GM12878 (cell line): ENCODE measurements around the gene PIR. TPM values are rescaled to one million over a fixed set of nuclear protein-coding genes. Genes with fewer than 3 reads are reported as not detected.

Source experiments
- ATAC-seq: fragments of 200-7000 bp; cut with Tn5 transposase; 3 replicates; pipeline ENCODE4 v1.9.1; 2020; ENCODE audit warnings: mild to moderate bottlenecking, moderate library complexity
- BruUV-seq: library from RNA; stranded (reverse); fragments of 400-500 nt; replicated peaks from 2 replicates; lab custom pipeline; 2021; lab: Mats Ljungman, UMichigan
- CTCF ChIA-PET: fragments of 300-600 bp; sonication (Branson Sonifier 250); formaldehyde crosslinking; extraction: SDS; loops from one replicate; lab custom pipeline; 2021; ENCODE audit warnings: inconsistent platforms; lab: Yijun Ruan, JAX
- POLR2A ChIA-PET: fragments of 350-600 bp; formaldehyde crosslinking; extraction: SDS; loops from one replicate; lab custom pipeline; 2021; ENCODE audit warnings: inconsistent platforms; lab: Charles Lee
- RAD21 ChIA-PET: fragments of 300-600 bp; sonication (Branson Sonifier 250); formaldehyde crosslinking; loops from one replicate; lab custom pipeline; 2023; ENCODE audit warnings: antibody characterized with exemption; ENCODE audit not compliant: unreplicated experiment; lab: Charles Lee
- SMC1A ChIA-PET: fragments of 300-600 bp; sonication (Branson Sonifier 250); formaldehyde crosslinking; loops from one replicate; lab custom pipeline; 2023; ENCODE audit not compliant: unreplicated experiment, uncharacterized antibody; lab: Charles Lee
- DNase-seq: peaks from one replicate; pipeline ENCODE4 v3.0.0-alpha.2; 2011; ENCODE audit warnings: low read depth, low spot score
- FAIRE-seq: peaks from 3 replicates; lab custom pipeline; 2011; peaks lifted over from hg19 to GRCh38; lab: Jason Lieb, UNC
- H2AFZ ChIP-seq: 2 replicates; pipeline ENCODE4 v1.6.0; 2011; ENCODE audit warnings: low read depth, low read length, control low read depth; ENCODE audit not compliant: control insufficient read depth
- H3K27ac ChIP-seq: 2 replicates; pipeline ENCODE4 v1.5.1; 2011; ENCODE audit warnings: control low read depth; ENCODE audit not compliant: control insufficient read depth, insufficient read depth
- H3K27me3 ChIP-seq, 2 experiments: replicated peaks in 1 of 2; 2 replicates each; pipeline versions ENCODE4 v1.6.0 to v1.6.1; 2011; ENCODE audit warnings: low read length in 1 of 2; ENCODE audit not compliant: control insufficient read depth in 2 of 2, insufficient read depth in 2 of 2
- H3K36me3 ChIP-seq, 2 experiments: 2 replicates each; pipeline ENCODE4 v1.5.1; 2011; ENCODE audit warnings: low read length in 1 of 2; ENCODE audit not compliant: control insufficient read depth in 2 of 2, insufficient read depth in 2 of 2
- H3K4me1 ChIP-seq: 2 replicates; pipeline ENCODE4 v1.6.1; 2011; ENCODE audit warnings: mild to moderate bottlenecking, low read length, moderate library complexity, mixed read lengths; ENCODE audit not compliant: control insufficient read depth, insufficient read depth
- H3K4me2 ChIP-seq: 2 replicates; pipeline ENCODE4 v1.6.0; 2011; ENCODE audit warnings: control low read depth; ENCODE audit not compliant: control insufficient read depth, insufficient read depth
- H3K4me3 ChIP-seq: fragments of 200-600 bp; sonication (generic); 2 replicates; pipeline ENCODE4 v1.5.1; 2016
- H3K79me2 ChIP-seq: 2 replicates; pipeline ENCODE4 v1.6.0; 2011; ENCODE audit warnings: low read length; ENCODE audit not compliant: control insufficient read depth, insufficient read depth
- H3K9ac ChIP-seq: 2 replicates; pipeline ENCODE4 v1.8.0; 2011; ENCODE audit warnings: low read length, control low read depth, mixed read lengths; ENCODE audit not compliant: control insufficient read depth, insufficient read depth
- H3K9me3 ChIP-seq: replicated peaks from 3 replicates; pipeline ENCODE4 v1.5.1; 2011; ENCODE audit warnings: mild to moderate bottlenecking, low read length; ENCODE audit not compliant: control insufficient read depth, insufficient read depth
- H4K20me1 ChIP-seq: 2 replicates; pipeline ENCODE4 v1.6.0; 2011; ENCODE audit not compliant: control insufficient read depth, insufficient read depth
- JUNB ChIP-seq: IDR thresholded peaks from 2 replicates; pipeline ENCODE4 v1.6.1; 2016; ENCODE audit warnings: antibody characterized with exemption, mild to moderate bottlenecking
- MEF2A ChIP-seq: IDR thresholded peaks from 2 replicates; pipeline ENCODE4 v1.6.1; 2011; ENCODE audit warnings: low read depth, mild to moderate bottlenecking, low read length, moderate library complexity; ENCODE audit not compliant: insufficient read depth
- POU2F2 ChIP-seq: IDR thresholded peaks from 3 replicates; pipeline ENCODE4 v1.6.1; 2011; ENCODE audit warnings: low read depth, mild to moderate bottlenecking, low read length, borderline replicate concordance
- RAD21 ChIP-seq: IDR thresholded peaks from 2 replicates; pipeline ENCODE4 v1.6.1; 2011; ENCODE audit warnings: mild to moderate bottlenecking, low read depth, low read length, moderate library complexity; ENCODE audit not compliant: insufficient read depth
- YBX1 ChIP-seq: fragments of 450-650 bp; IDR thresholded peaks from 2 replicates; pipeline ENCODE4 v1.6.1; 2016; ENCODE audit warnings: antibody characterized with exemption
- WGBS: methylation state at CpG from one replicate; pipeline ENCODE4 v1.1.6; 2016; ENCODE audit warnings: low lambda C conversion rate; ENCODE audit not compliant: insufficient replicate concordance, insufficient coverage; ENCODE audit errors: missing lambda C conversion rate; 5-methylcytosine and 5-hydroxymethylcytosine counted together
- in situ Hi-C: fragments of 300-500 bp; cut with MboI; formaldehyde crosslinking; loops from 9 replicates; pipeline ENCODE4 v1.14.3; 2018; ENCODE audit warnings: mixed read lengths
- intact Hi-C: fragments of 100-400 bp; cut with micrococcal nuclease; formaldehyde crosslinking; loops from one replicate; pipeline ENCODE4 v1.14.2; 2022; ENCODE audit not compliant: unreplicated experiment
- polyA plus RNA-seq, 11 experiments: library from polyadenylated mRNA; depleted of rRNA in 4 of 11; unstranded in 6 of 11; stranded (reverse) in 5 of 11; fragments of >200 nt; fragmentation: Nextera tagmentation in 4 of 11; fragmentation: Illumina TruSeq in 1 of 11; extraction: Ambion mirVana in 4 of 11; extraction: Trizol in 1 of 11; gene quantifications; 1 replicate in 1 of 11; 2 replicates in 10 of 11; pipeline versions ENCODE4 v1.2.1 to v1.2.3, GENCODE V29; 2011 to 2016; ENCODE audit warnings: inconsistent platforms in 2 of 11, missing spikeins in 2 of 11, low read depth in 1 of 11
- total RNA-seq, 4 experiments: library from RNA; depleted of rRNA in 3 of 4; stranded (reverse); fragments of >200 nt in 3 of 4; fragmentation: Illumina TruSeq in 1 of 4; extraction: Trizol in 1 of 4; gene quantifications; 2 replicates each; pipeline versions ENCODE4 v1.2.1 to v1.2.3, GENCODE V29; 2013 to 2021
- TF ChIP-seq, protein P1 (sequence below): fragments of 450-650 bp; IDR thresholded peaks from 2 replicates; pipeline ENCODE4 v1.6.1; 2016; ENCODE audit warnings: mild to moderate bottlenecking
- TF ChIP-seq, protein P2 (sequence below): IDR thresholded peaks from 2 replicates; pipeline ENCODE4 v1.6.1; 2012; ENCODE audit warnings: improper control_type of control experiment, low read depth, low read length; ENCODE audit not compliant: insufficient replicate concordance
- TF ChIP-seq, protein P3 (sequence below): IDR thresholded peaks from 2 replicates; pipeline ENCODE4 v1.6.1; 2011; ENCODE audit warnings: low read depth, low read length, improper control_type of control experiment, borderline replicate concordance

Gene PIR
- total and polyA plus RNA-seq, 10 of the 15 experiments (the other 5 are each of a cell fraction or from before 2014, with no cell fraction given): 3.8 to 16.5 (median 7.3) TPM

DNA sequence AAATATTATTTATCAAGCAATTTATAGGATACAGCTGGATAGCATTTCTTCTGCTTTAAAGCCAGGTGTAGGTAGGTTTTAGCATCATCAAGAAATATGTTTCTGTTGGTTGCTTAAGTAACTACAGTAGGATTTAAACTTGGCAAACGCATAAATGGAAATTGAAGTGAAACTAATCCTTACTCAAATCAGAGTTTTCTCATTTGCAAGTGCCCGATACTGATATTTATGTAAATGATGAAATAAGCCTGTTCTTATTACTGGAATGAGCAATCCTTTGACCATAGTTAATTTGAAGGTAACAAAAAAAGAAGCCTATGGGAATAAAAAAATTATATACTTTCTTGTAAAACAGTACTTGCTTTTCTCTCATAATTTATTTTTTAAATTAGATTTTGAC lies 134.6 kb downstream of the PIR start:
- SMC1A ChIA-PET: interaction anchor here (1.1 kb wide), 1 partner anchor 9 kb away, joined by 4 read pairs; no protein-coding TSS in a partner anchor
- intact Hi-C loops (no loop called here), in situ Hi-C loops (no loop called here)
- no peaks in the 10 kb centered on the region for H3K27me3 ChIP-seq
- no peak overlapping the region for H3K4me3 ChIP-seq
- CTCF ChIA-PET: interaction anchor here (1.3 to 2.8 kb wide), 3 partner anchors 9 to 109 kb away, joined by 7 to 12 read pairs (median 9); no protein-coding TSS in a partner anchor
- TF ChIP-seq, protein P1, sequence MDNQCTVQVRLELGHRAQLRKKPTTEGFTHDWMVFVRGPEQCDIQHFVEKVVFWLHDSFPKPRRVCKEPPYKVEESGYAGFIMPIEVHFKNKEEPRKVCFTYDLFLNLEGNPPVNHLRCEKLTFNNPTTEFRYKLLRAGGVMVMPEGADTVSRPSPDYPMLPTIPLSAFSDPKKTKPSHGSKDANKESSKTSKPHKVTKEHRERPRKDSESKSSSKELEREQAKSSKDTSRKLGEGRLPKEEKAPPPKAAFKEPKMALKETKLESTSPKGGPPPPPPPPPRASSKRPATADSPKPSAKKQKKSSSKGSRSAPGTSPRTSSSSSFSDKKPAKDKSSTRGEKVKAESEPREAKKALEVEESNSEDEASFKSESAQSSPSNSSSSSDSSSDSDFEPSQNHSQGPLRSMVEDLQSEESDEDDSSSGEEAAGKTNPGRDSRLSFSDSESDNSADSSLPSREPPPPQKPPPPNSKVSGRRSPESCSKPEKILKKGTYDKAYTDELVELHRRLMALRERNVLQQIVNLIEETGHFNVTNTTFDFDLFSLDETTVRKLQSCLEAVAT: no peak
- peak; percentile 85 for TF ChIP-seq JUNB
- TF ChIP-seq, protein P2, sequence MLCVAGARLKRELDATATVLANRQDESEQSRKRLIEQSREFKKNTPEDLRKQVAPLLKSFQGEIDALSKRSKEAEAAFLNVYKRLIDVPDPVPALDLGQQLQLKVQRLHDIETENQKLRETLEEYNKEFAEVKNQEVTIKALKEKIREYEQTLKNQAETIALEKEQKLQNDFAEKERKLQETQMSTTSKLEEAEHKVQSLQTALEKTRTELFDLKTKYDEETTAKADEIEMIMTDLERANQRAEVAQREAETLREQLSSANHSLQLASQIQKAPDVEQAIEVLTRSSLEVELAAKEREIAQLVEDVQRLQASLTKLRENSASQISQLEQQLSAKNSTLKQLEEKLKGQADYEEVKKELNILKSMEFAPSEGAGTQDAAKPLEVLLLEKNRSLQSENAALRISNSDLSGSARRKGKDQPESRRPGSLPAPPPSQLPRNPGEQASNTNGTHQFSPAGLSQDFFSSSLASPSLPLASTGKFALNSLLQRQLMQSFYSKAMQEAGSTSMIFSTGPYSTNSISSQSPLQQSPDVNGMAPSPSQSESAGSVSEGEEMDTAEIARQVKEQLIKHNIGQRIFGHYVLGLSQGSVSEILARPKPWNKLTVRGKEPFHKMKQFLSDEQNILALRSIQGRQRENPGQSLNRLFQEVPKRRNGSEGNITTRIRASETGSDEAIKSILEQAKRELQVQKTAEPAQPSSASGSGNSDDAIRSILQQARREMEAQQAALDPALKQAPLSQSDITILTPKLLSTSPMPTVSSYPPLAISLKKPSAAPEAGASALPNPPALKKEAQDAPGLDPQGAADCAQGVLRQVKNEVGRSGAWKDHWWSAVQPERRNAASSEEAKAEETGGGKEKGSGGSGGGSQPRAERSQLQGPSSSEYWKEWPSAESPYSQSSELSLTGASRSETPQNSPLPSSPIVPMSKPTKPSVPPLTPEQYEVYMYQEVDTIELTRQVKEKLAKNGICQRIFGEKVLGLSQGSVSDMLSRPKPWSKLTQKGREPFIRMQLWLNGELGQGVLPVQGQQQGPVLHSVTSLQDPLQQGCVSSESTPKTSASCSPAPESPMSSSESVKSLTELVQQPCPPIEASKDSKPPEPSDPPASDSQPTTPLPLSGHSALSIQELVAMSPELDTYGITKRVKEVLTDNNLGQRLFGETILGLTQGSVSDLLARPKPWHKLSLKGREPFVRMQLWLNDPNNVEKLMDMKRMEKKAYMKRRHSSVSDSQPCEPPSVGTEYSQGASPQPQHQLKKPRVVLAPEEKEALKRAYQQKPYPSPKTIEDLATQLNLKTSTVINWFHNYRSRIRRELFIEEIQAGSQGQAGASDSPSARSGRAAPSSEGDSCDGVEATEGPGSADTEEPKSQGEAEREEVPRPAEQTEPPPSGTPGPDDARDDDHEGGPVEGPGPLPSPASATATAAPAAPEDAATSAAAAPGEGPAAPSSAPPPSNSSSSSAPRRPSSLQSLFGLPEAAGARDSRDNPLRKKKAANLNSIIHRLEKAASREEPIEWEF: no peak
- no peak for TF ChIP-seq YBX1
- 0 out of 3 replicates have a peak, but pooled peaks have one; percentile 50 for TF ChIP-seq POU2F2
- no peak for TF ChIP-seq RAD21
- TF ChIP-seq, protein P3, sequence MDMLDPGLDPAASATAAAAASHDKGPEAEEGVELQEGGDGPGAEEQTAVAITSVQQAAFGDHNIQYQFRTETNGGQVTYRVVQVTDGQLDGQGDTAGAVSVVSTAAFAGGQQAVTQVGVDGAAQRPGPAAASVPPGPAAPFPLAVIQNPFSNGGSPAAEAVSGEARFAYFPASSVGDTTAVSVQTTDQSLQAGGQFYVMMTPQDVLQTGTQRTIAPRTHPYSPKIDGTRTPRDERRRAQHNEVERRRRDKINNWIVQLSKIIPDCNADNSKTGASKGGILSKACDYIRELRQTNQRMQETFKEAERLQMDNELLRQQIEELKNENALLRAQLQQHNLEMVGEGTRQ: no peak
- 0 out of 2 replicates have a peak, but pooled peaks have one; percentile 26 for TF ChIP-seq MEF2A
- H3K79me2 ChIP-seq: no peaks in the 10 kb centered on the region
- POLR2A ChIA-PET: interaction anchor here (0.5 kb wide), 1 partner anchor 412 kb away, joined by 3 read pairs; no protein-coding TSS in a partner anchor
- H4K20me1 ChIP-seq: no peaks in the 10 kb centered on the region
- no peaks in the 10 kb centered on the region for H3K36me3 ChIP-seq
- H3K9me3 ChIP-seq: no peaks in the 10 kb centered on the region
- H3K4me2 ChIP-seq: no peak overlapping the region
- no peaks in the 10 kb centered on the region for H3K4me1 ChIP-seq
- DNase-seq (no peak), FAIRE-seq (no peak), ATAC-seq (0 out of 3 replicates have a peak, but pooled peaks have one; percentile 21)
- WGBS: 3% methylated on average over 2 of the region's 2 CpGs
- no peak overlapping the region for H3K9ac ChIP-seq
- H2AFZ ChIP-seq: no peak overlapping the region
- BruUV-seq: no TSS peak
- no peak overlapping the region for H3K27ac ChIP-seq
- RAD21 ChIA-PET: no interaction called here
